HG03469 (cell line): ENCODE data around the gene TLL2.

Source experiments
- ATAC-seq: cut with Tn5 transposase; IDR thresholded peaks from one replicate; pipeline ENCODE4 v1.9.1; 2021; ENCODE audit warnings: mild to moderate bottlenecking, moderate library complexity, moderate number of reproducible peaks; ENCODE audit not compliant: unreplicated experiment

TLL2 gene

DNA sequence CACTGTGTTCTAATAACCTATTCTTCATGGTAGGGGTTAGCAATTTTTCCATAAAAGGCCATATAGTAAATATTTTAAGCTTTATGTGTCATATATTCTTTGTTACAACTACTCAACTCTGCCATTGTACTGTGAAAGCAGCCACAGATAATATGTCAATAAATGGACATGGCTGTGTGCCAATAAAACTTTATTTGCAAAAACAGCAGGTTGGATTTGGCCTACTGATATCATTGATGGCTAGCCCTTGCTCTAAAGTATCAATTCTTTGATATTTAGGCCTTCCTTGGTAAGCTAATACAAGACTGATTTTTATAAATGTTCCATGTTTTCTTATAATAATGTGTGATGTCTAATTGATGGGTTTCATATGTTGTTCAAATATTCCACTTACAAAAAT is 77.7 kb downstream of the TLL2 start:
- no peak for ATAC-seq

DNA sequence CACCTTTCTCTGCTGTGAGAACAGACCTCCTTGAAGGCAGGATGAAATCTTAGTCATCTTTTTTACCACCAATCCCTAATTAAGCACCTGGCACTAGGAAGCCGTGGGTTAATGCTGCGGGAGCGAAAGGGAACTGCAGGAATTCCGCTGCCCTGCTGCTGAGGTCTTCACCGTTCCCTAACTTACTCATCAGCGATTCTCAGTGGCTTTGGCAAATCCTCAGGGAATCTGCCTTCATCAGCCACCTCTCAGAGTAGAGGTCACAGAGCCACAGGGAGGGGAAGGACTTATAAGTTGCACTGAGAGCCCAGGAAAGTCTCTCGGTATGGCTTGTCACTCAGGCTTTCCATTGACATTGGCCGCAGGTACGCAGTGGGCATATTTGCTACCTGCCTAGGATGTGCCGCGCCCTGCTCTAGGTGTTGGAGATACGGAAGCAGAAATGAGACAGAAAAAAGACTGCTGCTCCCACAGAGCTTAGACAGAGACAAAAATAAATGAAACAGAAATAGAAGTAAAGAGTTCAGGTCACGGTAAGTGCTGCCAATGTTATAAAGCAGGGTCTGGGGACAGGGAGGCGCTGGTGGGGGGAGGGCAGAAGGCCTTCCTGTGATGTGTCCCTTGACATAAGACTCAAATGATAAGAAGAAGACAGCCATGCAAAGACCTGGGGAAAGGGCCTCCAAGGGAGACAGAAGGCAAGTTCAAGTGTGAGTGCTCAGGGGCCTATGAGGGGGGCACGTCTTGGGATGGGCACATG is 82.3 kb downstream of the TLL2 start:
- no peak for ATAC-seq

- ATAC-seq = no peak
These were observed 86.4 kb downstream of the TLL2 start for GRCh38 chr10:96427291-96427690.

DNA sequence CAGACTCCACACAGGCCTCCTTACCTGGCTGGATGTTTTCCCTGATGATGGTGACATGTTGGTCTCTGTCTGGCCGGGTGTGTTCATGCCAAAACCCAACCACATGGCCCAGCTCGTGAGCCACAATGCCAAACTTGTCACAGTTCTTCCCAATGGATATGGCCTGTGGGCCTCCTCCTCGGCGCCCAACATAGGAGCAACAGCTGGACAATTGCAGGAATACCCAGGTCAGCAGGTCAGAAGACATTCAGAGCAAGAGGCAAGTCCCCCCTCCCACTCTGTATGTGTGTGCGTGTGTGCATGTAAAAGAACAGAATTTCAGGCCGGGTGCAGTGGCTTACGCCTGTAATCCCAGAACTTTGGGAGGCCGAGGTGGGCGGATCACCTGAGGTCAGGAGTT is 91.2 kb downstream of the TLL2 start:
- no peak for ATAC-seq

DNA sequence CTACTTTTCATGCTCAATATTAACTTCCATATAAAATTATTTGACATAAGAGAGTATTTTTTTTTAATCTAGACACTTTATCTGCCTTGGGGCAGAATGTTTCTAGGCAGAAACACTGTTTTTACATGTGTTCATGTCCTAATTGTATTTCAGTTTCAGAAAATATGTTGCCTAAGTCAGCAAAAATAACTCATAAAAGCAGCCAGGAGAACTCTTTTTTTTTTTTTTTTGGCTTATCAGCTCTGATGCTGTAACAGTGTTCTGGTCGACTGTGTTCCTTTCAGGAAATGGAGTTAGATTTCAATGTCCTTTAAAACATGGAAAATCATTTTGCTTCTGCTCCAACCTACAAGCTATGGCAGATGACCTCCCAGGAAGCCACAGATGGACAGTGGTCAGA is 91.7 kb downstream of the TLL2 start:
- no peak for ATAC-seq

DNA sequence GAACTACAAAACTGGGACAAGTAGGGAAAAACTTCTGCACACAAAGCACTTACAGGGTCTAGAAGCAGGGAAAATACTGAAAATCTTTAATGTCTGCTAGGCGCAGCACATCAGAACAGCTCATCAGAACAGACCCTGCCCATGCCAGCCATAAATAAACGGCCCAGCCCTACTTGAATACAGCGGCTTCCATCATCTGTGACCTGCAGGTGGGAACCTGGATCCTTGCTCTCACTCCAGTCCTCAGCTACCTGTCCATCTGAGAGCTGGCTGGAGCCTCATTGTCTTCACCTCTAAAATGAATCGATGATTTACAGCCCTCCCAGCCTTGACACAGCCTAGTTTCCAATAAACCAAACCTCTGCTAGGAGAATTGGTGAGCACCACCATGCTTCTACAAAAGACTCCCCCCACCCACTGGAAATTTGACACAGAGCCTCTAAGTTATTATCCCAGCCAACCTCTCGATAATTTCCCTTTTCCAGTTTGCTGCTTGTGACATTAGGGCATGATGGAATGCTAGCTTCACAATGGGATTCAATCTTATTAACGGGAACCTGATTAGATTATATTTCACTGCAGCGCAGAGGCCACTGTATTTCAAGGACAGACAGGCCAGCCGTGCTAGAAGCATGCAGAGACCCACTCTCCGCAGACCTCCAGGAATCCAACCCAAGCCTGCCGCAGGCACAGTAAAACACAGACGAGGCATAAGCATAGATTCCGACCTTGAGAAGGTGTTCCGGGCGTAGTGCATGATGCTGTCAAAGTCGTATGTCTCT is 93.3 kb downstream of the TLL2 start:
- no peak for ATAC-seq

DNA sequence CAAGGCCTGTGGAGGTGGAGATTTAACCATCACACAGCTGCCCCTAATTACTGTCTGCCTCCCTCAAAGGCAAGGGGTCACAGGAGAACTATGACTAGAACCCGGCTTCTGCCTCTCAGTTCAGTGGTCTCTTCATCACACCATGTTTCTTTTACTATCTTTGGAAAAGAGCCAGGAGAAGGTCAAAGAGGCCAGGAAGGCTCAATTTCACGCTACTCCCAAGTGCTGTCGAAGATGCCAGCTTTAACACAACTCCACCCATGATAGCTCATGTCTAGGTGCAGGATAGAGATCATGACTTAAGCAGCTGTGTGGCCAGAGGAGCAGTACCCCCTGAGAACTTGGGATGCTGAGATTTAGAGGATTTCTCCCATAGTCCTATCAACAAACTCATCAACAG is 94.4 kb downstream of the TLL2 start:
- no peak for ATAC-seq

GRCh38 chr10:96418582-96418981 is 95.1 kb downstream of the TLL2 start:
- no peak for ATAC-seq

- ATAC-seq = no peak
These were observed 96.3 kb downstream of the TLL2 start for GRCh38 chr10:96417441-96417840.

DNA sequence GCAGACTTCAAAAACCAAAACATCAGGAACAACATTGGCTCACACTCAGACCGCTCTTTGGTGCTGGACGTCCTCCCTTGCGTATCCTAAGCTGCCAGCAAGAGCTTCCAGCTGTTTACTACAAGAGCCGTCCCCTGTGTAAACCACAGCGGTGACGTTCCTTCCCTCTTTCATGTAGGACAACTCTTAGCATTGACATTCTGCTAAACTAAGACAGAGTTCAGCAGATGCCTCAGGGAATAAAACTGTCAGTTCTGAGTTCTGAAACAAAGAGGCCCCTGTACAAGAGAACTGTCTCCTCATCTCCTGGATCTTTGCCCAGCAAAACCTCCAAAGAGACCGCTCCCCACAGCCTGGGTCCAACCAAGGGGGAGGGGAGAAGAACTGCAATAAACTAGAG is 97.1 kb downstream of the TLL2 start:
- ATAC-seq = no peak

DNA sequence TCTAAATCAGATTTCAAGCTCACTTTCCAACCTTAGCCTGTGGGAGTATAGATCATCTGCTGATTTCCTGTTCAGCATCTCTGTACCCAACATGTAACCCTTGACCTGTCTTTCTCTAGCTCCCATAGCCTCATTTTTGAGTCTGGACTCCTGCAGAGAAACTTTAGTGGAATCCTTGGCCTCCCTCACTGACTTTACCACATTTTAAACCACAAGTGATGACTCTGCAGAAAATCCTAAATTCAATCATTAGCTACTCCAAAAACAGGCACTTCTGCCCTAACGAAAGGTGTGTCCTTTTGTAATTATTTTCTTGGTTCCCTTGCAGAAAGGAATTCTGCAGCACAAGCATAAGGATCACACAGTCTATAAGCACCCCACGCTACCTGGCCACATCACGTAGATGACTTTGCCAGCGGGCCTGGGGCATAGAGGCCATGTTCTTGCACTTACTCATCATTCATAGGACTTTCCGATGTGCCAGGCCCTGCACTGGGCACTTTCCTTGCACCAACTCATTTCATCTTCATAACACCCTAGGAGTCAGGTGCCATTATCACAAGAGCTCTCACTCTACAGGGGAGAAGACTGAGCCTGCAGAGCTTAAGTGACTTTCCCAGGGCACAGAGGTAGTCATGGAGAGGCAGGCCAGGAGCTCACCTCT is 97.7 kb downstream of the TLL2 start:
- no peak for ATAC-seq

- ATAC-seq = no peak
These were observed 98.4 kb downstream of the TLL2 start for GRCh38 chr10:96415150-96415890.

GRCh38 chr10:96414303-96414702 is 99.4 kb downstream of the TLL2 start:
- no peak for ATAC-seq

DNA sequence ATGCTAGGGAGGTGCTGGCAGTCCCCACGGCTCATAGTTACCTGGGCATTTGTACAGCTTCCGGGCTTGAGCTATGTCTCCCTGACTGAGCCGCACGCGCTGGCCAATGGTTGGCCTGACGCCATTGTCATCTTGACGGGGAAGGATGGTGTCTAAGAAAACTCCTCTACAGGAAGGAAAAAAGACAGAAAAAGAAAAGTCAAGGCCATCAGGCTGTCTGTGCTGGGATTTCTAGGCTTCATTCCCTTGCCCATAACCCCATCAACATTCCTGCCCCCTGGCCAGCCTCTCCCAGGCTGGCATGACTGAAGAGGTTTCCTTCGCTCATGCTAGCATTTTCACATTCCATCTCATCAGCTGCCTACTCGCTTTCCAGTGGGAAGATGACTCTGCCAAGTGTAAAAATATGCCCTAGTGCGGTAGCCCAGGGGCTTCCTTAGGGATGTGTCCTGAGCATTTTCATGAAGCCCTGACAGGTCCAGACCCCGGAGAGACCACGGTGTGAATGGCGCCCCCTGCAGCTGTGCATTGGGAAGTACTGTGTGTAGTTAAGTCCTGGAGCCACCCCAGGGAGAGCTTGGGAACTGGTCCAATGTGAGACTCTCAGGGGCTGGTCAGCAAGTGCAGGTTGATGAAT is 100.5 kb downstream of the TLL2 start:
- ATAC-seq = no peak

- no peak for ATAC-seq
These were observed 101.9 kb downstream of the TLL2 start for GRCh38 chr10:96411716-96412320.

DNA sequence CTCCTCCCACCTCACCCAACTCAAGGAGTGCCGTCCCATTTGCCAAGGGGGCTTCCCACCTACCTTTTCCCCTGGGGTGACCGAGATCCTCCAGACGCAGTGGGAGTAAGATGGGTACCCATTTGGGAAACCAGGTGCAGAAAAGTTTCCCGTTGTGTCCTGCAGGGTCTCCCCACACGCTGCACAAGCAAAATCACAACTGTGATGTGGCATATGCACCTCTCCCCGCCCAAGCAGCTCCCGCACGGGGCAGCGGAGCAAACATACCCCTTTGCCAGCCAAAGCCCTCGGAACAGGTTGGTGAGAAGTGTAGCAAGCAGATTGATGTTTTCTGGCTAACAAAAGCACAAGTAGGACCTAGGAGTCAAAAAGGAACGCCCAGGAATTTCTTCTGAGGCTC is 103.4 kb downstream of the TLL2 start:
- ATAC-seq = no peak

DNA sequence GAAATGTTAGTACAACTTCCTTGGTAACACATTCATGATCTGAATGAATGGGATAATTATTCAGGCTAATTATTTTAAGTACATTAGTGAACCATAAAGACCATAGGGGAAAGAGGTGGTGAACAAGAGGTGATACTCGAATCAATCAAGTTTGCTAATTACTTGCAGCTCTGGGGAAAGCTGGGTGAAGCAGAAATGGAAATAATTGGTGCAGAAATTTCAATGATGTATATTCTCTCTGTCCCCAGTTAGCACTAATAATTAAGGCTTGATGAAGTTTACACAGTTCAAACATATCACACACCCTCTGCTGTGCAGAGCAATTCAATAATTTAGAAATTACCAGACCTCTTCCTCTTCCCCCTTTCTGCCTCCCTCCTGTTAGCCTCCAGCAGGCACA is 105.5 kb downstream of the TLL2 start:
- ATAC-seq = no peak

GRCh38 chr10:96407560-96408069 is 106.1 kb downstream of the TLL2 start:
- ATAC-seq = no peak

GRCh38 chr10:96406091-96406490 is 107.6 kb downstream of the TLL2 start:
- no peak for ATAC-seq
